ENCODE results near the gene NDUFAF8. TPM values are rescaled to one million over a fixed set of nuclear protein-coding genes. Genes with fewer than 3 reads are reported as not detected.

The NDUFAF8 gene
- total RNA-seq, 6 experiments from 2014 or later: 15.7 to 35.9 (median 23.3) TPM

GRCh38 chr17:81250286-81251093 is 11.4 kb downstream of the NDUFAF8 start:
- no peak for ATAC-seq
- intact Hi-C loops (cut with DNase I): loop anchor here (5.0 to 10.0 kb wide), 2 partner anchors 224 to 232 kb away; no protein-coding TSS in a partner anchor
- Histone ChIP-seq H3K36me3 (peaks cover 1 to 34% (median 5%) of the 10 kb centered on the region in 4 donors), H3K27me3 (no peaks in the 10 kb centered on the region), H3K27ac (no peak overlapping the region), H3K9me3 (no peaks in the 10 kb centered on the region), H3K4me1 (peaks cover 0 to 19% (median 1%) of the 10 kb centered on the region in 4 donors), H3K4me3 (no peak overlapping the region)
- DNase-seq: peak in 2 of 3 donors; percentile 19 to 51
- TF ChIP-seq CTCF (IDR thresholded peaks at IDR 0.05): no peak
- no peak for TF ChIP-seq POLR2A (IDR thresholded peaks at IDR 0.05)
- 87% methylated on average over 5 of the region's 31 CpGs for WGBS (ENCODE audit: insufficient coverage, low coverage, low lambda C conversion rate, missing lambda C conversion rate)

- peaks cover 0 to 19% (median 0%) of the 10 kb centered on the region in 4 donors for H3K4me1 ChIP-seq
- no peak overlapping the region for H3K4me3 ChIP-seq
- no peak for TF ChIP-seq CTCF (IDR thresholded peaks at IDR 0.05)
- no peaks in the 10 kb centered on the region for H3K27me3 ChIP-seq
- no peaks in the 10 kb centered on the region for H3K9me3 ChIP-seq
- intact Hi-C loops (cut with DNase I): loop anchor here (5.0 to 10.0 kb wide), 2 partner anchors 224 to 231 kb away; no protein-coding TSS in a partner anchor
- DNase-seq (no peak), ATAC-seq (no peak)
- no peak overlapping the region for H3K27ac ChIP-seq
- peaks cover 1 to 34% (median 5%) of the 10 kb centered on the region in 4 donors for H3K36me3 ChIP-seq
- WGBS (ENCODE audit: insufficient coverage, low coverage, low lambda C conversion rate, missing lambda C conversion rate): 89% methylated on average over 9 of the region's 25 CpGs
Measured at GRCh38 chr17:81251094-81251708, 12.1 kb downstream of the NDUFAF8 start.

GRCh38 chr17:81251709-81252301 is 12.7 kb downstream of the NDUFAF8 start:
- DNase-seq: no peak
- Histone ChIP-seq H3K36me3 (peaks cover 1 to 34% (median 5%) of the 10 kb centered on the region in 4 donors), H3K4me1 (peaks cover 0 to 22% (median 0%) of the 10 kb centered on the region in 4 donors), H3K4me3 (no peak overlapping the region), H3K9me3 (no peaks in the 10 kb centered on the region), H3K27ac (no peak overlapping the region), H3K27me3 (no peaks in the 10 kb centered on the region)
- ATAC-seq: no peak
- no peak for TF ChIP-seq POLR2A (IDR thresholded peaks at IDR 0.05)
- no peak for TF ChIP-seq CTCF (IDR thresholded peaks at IDR 0.05)
- intact Hi-C loops (cut with DNase I): loop anchor here (5.0 to 10.0 kb wide), 2 partner anchors 223 to 230 kb away; no protein-coding TSS in a partner anchor
- 87% methylated on average over 5 of the region's 29 CpGs for WGBS (ENCODE audit: insufficient coverage, low coverage, low lambda C conversion rate, missing lambda C conversion rate)

GRCh38 chr17:81252326-81252986 is 13.3 kb downstream of the NDUFAF8 start:
- H3K27ac ChIP-seq: no peak overlapping the region
- intact Hi-C loops (cut with DNase I): loop anchor here (5.0 to 10.0 kb wide), 2 partner anchors 222 to 230 kb away; no protein-coding TSS in a partner anchor
- no peak for TF ChIP-seq POLR2A (IDR thresholded peaks at IDR 0.05)
- TF ChIP-seq CTCF (IDR thresholded peaks at IDR 0.05): no peak

More at GRCh38 chr17:81252326-81252986, 13.3 kb downstream of the NDUFAF8 start:
- no peak for ATAC-seq
- Histone ChIP-seq H3K27me3 (no peaks in the 10 kb centered on the region), H3K4me3 (no peak overlapping the region), H3K9me3 (no peaks in the 10 kb centered on the region), H3K36me3 (peaks cover 1 to 40% (median 5%) of the 10 kb centered on the region in 4 donors), H3K4me1 (peaks cover 0 to 22% (median 0%) of the 10 kb centered on the region in 4 donors)
- WGBS (ENCODE audit: insufficient coverage, low coverage, low lambda C conversion rate, missing lambda C conversion rate): 76% methylated on average over 13 of the region's 15 CpGs
- DNase-seq: no peak
